Measurements from ENCODE around the gene ST14.

ST14 gene

DNA sequence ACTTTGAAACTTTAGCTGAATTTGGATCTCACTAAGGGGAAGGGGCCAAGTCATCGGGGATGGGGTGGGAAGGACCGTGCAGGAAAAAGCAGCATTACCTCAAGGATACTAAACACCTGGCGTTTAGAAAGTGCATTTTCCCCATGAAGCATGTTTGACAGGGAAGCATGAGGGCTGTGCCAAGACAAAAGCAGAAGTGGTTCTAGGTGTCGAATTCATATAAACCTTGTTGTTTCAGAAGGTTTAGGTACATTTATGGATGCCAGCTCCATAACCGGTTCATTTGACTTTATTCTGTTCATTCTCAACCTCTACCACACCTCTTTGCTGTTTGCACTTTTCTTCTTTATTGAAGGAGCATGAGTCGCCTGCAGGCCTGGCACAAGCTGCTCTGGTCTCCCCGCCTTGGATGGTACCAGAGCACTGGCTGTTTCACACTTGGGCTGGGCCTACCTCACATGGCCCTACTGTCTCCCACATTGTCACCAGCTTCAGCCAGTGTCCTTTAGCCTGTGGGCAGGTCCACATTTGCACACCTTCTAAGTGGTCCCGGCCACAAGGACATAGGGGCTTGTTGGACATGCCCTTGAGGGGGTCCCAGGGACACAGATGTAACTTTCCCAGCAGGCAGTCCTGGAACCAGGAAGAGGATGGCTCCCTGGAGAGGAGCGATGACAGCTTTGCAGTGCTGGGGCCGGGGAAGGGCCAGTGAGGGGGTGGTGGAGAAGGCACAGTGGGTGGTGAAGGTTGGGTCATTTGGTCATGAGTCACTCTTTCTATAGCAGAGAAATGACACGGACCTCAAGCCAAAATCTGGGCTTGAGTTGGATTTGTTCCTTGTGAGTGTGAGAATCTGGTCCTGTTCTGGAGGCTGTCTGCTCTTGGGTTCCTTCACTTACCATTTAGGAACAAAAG, 3.2 kb upstream of the ST14 start:
- H3K9ac ChIP-seq (ENCODE audit: low read depth, low read length): no peak overlapping the region
- H3K9me3 ChIP-seq (replicated peaks; ENCODE audit: low read length): no peaks in the 10 kb centered on the region
- peaks cover 11% of the 10 kb centered on the region for H3K4me1 ChIP-seq (ENCODE audit: control insufficient read depth, insufficient read depth, low read length)
- H3K4me2 ChIP-seq (ENCODE audit: low read length): no peak overlapping the region
- no peaks in the 10 kb centered on the region for H3K36me3 ChIP-seq (ENCODE audit: insufficient read depth, low read length)
- no peak overlapping the region for H3K4me3 ChIP-seq (ENCODE audit: low read length)
- H3K27me3 ChIP-seq (ENCODE audit: control insufficient read depth, insufficient read depth, low read length): peaks cover 37% of the 10 kb centered on the region

- peaks cover 11% of the 10 kb centered on the region for H3K4me1 ChIP-seq (ENCODE audit: control insufficient read depth, insufficient read depth, low read length)
- no peaks in the 10 kb centered on the region for H3K36me3 ChIP-seq (ENCODE audit: insufficient read depth, low read length)
- no peak overlapping the region for H3K4me2 ChIP-seq (ENCODE audit: low read length)
- H3K4me3 ChIP-seq (ENCODE audit: low read length): no peak overlapping the region
- H3K27me3 ChIP-seq (ENCODE audit: control insufficient read depth, insufficient read depth, low read length): peaks cover 45% of the 10 kb centered on the region
- H3K9me3 ChIP-seq (replicated peaks; ENCODE audit: low read length): no peaks in the 10 kb centered on the region
- no peak overlapping the region for H3K9ac ChIP-seq (ENCODE audit: low read depth, low read length)
Observed at GRCh38 chr11:130157101-130157500, 2.5 kb upstream of the ST14 start.

- H3K4me2 ChIP-seq (ENCODE audit: low read length): no peak overlapping the region
- no peak overlapping the region for H3K4me3 ChIP-seq (ENCODE audit: low read length)
- no peaks in the 10 kb centered on the region for H3K36me3 ChIP-seq (ENCODE audit: insufficient read depth, low read length)
- H3K9me3 ChIP-seq (replicated peaks; ENCODE audit: low read length): no peaks in the 10 kb centered on the region
- H3K27me3 ChIP-seq (ENCODE audit: control insufficient read depth, insufficient read depth, low read length): peaks cover 52% of the 10 kb centered on the region
- no peak overlapping the region for H3K9ac ChIP-seq (ENCODE audit: low read depth, low read length)
- H3K4me1 ChIP-seq (ENCODE audit: control insufficient read depth, insufficient read depth, low read length): peaks cover 11% of the 10 kb centered on the region
Observed at GRCh38 chr11:130157840-130158239, 1.7 kb upstream of the ST14 start.

DNA sequence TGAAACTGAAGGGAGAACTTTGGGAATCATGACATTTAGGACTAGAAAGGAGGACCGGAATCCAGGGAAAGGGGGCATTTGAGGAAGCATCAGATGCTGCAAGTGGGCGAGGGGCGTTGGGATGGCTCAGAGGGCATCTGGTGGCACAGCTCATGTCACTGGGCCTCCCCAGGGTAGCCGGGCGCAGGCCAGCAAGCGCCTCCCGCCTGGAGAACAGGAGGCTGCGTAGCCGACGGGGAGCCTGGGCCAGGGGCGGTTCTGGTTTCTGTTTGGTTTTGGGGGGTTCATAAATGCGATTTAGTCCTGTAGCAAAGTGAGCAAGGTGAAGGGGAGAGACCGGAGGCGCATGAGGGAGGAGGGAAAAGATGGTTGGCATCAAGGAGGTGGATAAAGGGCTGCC, 443 bp upstream of the ST14 start:
- Histone ChIP-seq H3K9me3 (replicated peaks; ENCODE audit: low read length) (no peaks in the 10 kb centered on the region), H3K4me2 (ENCODE audit: low read length) (no peak overlapping the region), H3K27me3 (ENCODE audit: control insufficient read depth, insufficient read depth, low read length) (peaks cover 62% of the 10 kb centered on the region), H3K4me3 (ENCODE audit: low read length) (no peak overlapping the region), H3K9ac (ENCODE audit: low read depth, low read length) (no peak overlapping the region), H3K4me1 (ENCODE audit: control insufficient read depth, insufficient read depth, low read length) (peaks cover 11% of the 10 kb centered on the region), H3K36me3 (ENCODE audit: insufficient read depth, low read length) (no peaks in the 10 kb centered on the region)

GRCh38 chr11:130160498-130161155, 1.0 kb downstream of the ST14 start:
- Histone ChIP-seq H3K9ac (ENCODE audit: low read depth, low read length) (no peak overlapping the region), H3K9me3 (replicated peaks; ENCODE audit: low read length) (no peaks in the 10 kb centered on the region), H3K4me1 (ENCODE audit: control insufficient read depth, insufficient read depth, low read length) (peaks cover 11% of the 10 kb centered on the region), H3K4me3 (ENCODE audit: low read length) (no peak overlapping the region), H3K27me3 (ENCODE audit: control insufficient read depth, insufficient read depth, low read length) (peaks cover 62% of the 10 kb centered on the region), H3K4me2 (ENCODE audit: low read length) (no peak overlapping the region), H3K36me3 (ENCODE audit: insufficient read depth, low read length) (no peaks in the 10 kb centered on the region)

- H3K9ac ChIP-seq (ENCODE audit: low read depth, low read length): no peak overlapping the region
- no peaks in the 10 kb centered on the region for H3K9me3 ChIP-seq (replicated peaks; ENCODE audit: low read length)
- no peak overlapping the region for H3K4me3 ChIP-seq (ENCODE audit: low read length)
- H3K4me2 ChIP-seq (ENCODE audit: low read length): no peak overlapping the region
- H3K36me3 ChIP-seq (ENCODE audit: insufficient read depth, low read length): no peaks in the 10 kb centered on the region
- H3K4me1 ChIP-seq (ENCODE audit: control insufficient read depth, insufficient read depth, low read length): peaks cover 14% of the 10 kb centered on the region
- peaks cover 62% of the 10 kb centered on the region for H3K27me3 ChIP-seq (ENCODE audit: control insufficient read depth, insufficient read depth, low read length)
Observed at GRCh38 chr11:130161441-130162145, 2.0 kb downstream of the ST14 start.

GRCh38 chr11:130162733-130163132, 3.2 kb downstream of the ST14 start:
- Histone ChIP-seq H3K4me1 (ENCODE audit: control insufficient read depth, insufficient read depth, low read length) (peaks cover 11% of the 10 kb centered on the region), H3K36me3 (ENCODE audit: insufficient read depth, low read length) (no peaks in the 10 kb centered on the region), H3K4me2 (ENCODE audit: low read length) (no peak overlapping the region), H3K4me3 (ENCODE audit: low read length) (no peak overlapping the region), H3K9ac (ENCODE audit: low read depth, low read length) (no peak overlapping the region), H3K9me3 (replicated peaks; ENCODE audit: low read length) (no peaks in the 10 kb centered on the region), H3K27me3 (ENCODE audit: control insufficient read depth, insufficient read depth, low read length) (peaks cover 60% of the 10 kb centered on the region)

DNA sequence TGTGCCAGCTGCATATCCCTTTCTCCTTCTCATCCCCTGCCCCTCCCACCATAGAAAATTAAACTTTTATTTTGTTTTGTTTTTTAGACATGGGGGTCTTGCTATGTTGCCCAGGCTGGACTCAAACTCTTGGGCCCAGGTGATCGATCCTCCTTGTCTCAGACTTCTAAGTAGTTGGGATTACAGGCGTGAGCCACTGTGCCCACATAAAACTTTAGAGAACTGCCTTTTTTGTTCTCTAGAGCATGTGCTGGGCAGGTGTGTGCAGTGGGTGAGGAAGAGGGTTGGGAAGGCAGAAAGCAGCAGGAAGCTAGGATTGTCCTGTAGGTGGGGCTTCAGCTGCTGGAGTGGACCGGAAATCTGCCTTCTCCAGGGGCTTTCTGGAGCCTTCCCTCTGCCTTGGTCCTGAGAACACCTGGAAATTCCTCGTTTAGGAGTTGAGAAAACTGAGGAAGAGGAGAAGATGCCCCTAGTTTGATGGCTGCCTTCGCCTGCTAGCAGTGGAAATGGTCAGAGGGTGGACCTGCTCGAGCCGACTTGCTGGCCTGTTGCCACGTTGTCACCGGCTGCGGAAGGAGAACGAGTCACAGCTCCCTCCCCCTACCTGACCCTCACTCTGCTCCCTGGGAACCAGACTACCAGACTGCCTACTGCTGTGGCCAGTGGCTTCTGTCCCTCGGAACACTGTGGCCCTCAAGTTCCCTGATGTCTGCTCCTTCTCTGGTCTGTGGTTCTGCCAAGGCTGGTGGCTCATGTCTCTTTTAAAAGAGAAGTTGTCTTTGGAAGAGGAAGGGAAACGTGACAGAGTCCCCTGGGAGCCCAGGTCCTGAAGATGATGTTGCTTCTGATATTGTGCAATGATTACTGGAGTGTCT, 4.0 kb downstream of the ST14 start:
- Histone ChIP-seq H3K9ac (ENCODE audit: low read depth, low read length) (no peak overlapping the region), H3K9me3 (replicated peaks; ENCODE audit: low read length) (no peaks in the 10 kb centered on the region), H3K27me3 (ENCODE audit: control insufficient read depth, insufficient read depth, low read length) (peaks cover 51% of the 10 kb centered on the region), H3K4me3 (ENCODE audit: low read length) (no peak overlapping the region), H3K4me1 (ENCODE audit: control insufficient read depth, insufficient read depth, low read length) (peaks cover 16% of the 10 kb centered on the region), H3K4me2 (ENCODE audit: low read length) (no peak overlapping the region), H3K36me3 (ENCODE audit: insufficient read depth, low read length) (no peaks in the 10 kb centered on the region)

- Histone ChIP-seq H3K4me2 (ENCODE audit: low read length) (no peak overlapping the region), H3K36me3 (ENCODE audit: insufficient read depth, low read length) (no peaks in the 10 kb centered on the region), H3K9ac (ENCODE audit: low read depth, low read length) (no peak overlapping the region), H3K9me3 (replicated peaks; ENCODE audit: low read length) (no peaks in the 10 kb centered on the region), H3K4me1 (ENCODE audit: control insufficient read depth, insufficient read depth, low read length) (peaks cover 18% of the 10 kb centered on the region), H3K4me3 (ENCODE audit: low read length) (no peak overlapping the region), H3K27me3 (ENCODE audit: control insufficient read depth, insufficient read depth, low read length) (peaks cover 45% of the 10 kb centered on the region)
Observed at GRCh38 chr11:130164221-130164570, 4.6 kb downstream of the ST14 start.

DNA sequence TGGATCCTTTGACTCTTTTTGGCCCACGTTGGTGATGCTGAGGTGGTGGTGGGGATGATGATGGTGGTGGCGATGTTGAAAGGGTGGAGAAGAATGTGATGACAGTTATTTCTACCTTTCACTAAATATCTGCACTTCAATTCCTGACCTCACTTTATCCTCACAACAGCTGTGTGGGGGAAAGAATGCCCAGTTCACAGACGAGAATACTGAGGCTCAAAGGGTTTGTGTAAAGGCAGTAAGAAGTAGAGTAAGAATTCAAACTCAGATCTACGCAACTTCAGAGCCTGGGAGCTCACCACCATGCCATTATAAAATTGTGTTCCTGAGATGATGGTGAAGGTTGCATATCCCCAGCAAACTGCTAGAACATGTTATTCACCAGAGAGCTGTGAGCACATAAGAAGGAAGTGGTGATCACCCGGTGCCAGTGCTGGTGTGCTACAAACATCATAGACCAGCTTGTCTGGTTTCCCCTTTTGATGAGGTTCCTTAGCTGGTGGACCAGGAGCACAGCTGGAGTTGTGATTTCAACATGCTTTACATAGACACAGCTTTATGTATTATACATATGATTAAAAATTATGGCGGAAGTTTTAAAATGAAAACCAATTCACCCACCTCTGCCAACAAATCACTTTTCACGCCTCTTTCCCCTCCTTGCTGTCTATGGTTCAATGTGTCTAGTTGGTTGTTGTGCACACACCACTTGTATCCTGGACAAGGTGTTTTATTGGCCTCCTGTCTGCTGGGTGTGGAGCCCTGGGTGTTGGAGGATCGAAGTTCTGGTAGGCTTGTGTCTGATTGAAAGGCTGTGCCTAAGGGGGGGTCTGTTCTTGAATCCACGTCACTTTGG, 6.2 kb downstream of the ST14 start:
- no peak overlapping the region for H3K4me3 ChIP-seq (ENCODE audit: low read length)
- peaks cover 38% of the 10 kb centered on the region for H3K27me3 ChIP-seq (ENCODE audit: control insufficient read depth, insufficient read depth, low read length)
- H3K4me2 ChIP-seq (ENCODE audit: low read length): peak overlapping the region; percentile 24
- peaks cover 18% of the 10 kb centered on the region for H3K4me1 ChIP-seq (ENCODE audit: control insufficient read depth, insufficient read depth, low read length)
- H3K9ac ChIP-seq (ENCODE audit: low read depth, low read length): no peak overlapping the region
- no peaks in the 10 kb centered on the region for H3K9me3 ChIP-seq (replicated peaks; ENCODE audit: low read length)
- no peaks in the 10 kb centered on the region for H3K36me3 ChIP-seq (ENCODE audit: insufficient read depth, low read length)

Data from skeletal muscle satellite cell (primary cell).